GM12872 (cell line): ENCODE measurements around the gene CELSR2.

Experiments used
- CTCF ChIP-seq: IDR thresholded peaks from 3 replicates; pipeline ENCODE4 v1.5.1; 2011; ENCODE audit warnings: low read depth, mild to moderate bottlenecking, low read length, moderate library complexity; ENCODE audit not compliant: insufficient read depth

Gene CELSR2

DNA sequence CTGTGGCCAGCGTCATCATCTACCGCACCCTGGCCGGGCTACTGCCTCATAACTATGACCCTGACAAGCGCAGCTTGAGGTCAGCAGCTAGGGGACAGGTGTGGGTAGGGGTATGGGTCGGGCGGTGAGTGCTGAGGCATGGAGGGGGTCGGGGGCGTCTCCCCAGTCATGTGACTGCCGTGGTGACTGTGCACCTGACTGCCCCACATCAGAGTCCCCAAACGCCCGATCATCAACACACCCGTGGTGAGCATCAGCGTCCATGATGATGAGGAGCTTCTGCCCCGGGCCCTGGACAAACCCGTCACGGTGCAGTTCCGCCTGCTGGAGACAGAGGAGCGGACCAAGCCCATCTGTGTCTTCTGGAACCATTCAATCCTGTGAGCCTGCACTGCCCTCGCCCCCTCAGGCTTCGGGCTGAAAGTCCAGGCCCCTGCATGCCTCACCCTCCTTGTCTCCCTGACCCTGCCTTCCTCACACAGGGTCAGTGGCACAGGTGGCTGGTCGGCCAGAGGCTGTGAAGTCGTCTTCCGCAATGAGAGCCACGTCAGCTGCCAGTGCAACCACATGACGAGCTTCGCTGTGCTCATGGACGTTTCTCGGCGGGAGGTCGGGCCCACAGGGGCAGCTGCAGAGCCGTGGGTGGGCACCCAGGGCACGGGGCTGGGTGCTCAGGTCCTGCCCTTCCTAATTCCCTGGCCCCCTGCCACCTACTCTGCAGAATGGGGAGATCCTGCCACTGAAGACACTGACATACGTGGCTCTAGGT lies 20.1 kb downstream of the CELSR2 start:
- no peak for TF ChIP-seq CTCF

DNA sequence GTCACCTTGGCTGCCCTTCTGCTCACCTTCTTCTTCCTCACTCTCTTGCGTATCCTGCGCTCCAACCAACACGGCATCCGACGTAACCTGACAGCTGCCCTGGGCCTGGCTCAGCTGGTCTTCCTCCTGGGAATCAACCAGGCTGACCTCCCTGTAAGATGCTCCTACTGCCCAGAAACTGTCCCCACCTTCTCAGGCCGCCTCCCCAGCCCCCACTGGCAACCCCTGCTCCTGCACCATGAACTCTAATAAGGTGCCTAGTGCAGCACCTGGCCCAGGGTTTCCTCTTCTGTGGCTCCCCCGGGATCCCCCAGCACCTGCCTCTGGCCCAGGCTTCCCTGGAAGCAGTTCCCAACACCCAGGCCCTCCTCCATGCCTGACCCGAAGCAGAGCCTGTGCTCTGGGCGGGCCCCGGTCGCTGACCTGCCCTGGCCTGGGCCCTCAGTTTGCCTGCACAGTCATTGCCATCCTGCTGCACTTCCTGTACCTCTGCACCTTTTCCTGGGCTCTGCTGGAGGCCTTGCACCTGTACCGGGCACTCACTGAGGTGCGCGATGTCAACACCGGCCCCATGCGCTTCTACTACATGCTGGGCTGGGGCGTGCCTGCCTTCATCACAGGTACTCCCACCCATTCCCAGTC lies 20.8 kb downstream of the CELSR2 start:
- TF ChIP-seq CTCF, result no peak

GRCh38 chr1:109270623-109271317 lies 21.4 kb downstream of the CELSR2 start:
- TF ChIP-seq CTCF, result no peak

GRCh38 chr1:109271458-109271857 lies 22.1 kb downstream of the CELSR2 start:
- TF ChIP-seq CTCF, result no peak

DNA sequence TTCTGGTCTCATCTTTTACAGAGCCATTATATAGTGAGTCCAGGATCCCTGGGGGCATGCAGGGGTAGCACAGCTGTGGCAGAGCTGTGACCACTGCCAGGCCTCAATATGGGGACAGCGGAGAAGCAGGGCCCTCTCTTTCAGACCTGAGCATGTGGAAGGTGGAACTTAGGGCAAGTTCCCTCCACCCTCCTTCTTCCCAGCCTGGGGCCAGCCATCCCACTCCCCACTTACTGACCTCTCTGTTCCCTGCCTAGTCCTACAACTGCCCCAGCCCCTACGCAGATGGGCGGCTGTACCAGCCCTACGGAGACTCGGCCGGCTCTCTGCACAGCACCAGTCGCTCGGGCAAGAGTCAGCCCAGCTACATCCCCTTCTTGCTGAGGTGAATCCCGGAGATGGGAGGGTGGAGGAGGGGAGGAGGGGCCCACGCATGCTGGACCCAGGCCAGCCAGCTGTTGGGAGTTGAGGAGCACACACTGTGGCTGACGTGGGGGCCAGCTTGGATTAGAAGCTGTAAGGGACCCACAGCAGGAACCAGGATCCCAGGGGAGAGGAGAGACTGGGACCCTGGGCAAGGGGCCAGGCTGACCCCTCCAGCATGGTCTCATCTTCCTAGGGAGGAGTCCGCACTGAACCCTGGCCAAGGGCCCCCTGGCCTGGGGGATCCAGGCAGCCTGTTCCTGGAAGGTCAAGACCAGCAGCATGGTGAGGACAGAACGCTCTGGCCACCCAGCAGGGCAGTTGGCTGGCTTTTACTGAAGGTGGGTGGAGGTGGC lies 22.9 kb downstream of the CELSR2 start:
- TF ChIP-seq CTCF, result no peak

DNA sequence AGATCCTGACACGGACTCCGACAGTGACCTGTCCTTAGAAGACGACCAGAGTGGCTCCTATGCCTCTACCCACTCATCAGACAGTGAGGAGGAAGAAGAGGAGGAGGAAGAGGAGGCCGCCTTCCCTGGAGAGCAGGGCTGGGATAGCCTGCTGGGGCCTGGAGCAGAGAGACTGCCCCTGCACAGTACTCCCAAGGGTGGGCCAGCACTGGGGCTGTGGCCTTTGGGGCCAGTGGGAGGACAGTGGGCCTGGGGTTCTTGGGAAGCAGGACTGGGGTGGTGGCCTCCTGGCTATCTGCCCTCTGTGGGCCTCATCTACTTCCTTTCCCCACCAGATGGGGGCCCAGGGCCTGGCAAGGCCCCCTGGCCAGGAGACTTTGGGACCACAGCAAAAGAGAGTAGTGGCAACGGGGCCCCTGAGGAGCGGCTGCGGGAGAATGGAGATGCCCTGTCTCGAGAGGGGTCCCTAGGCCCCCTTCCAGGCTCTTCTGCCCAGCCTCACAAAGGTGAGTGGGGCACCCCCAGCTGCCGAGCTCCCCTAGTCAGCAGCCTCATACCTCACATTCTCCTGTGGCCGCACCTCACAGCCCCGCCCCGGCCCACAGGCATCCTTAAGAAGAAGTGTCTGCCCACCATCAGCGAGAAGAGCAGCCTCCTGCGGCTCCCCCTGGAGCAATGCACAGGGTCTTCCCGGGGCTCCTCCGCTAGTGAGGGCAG lies 23.6 kb downstream of the CELSR2 start:
- no peak for TF ChIP-seq CTCF
